Lower lobe of right lung (tissue), 2 donors: Measurements from ENCODE around the gene AOAH. TPM values are rescaled to one million over a fixed set of nuclear protein-coding genes. Genes with fewer than 3 reads are reported as not detected.
A peak's percentile ranks its signal among the peaks of the same experiment; 100 is the strongest.

Experiments used
- ATAC-seq, 2 donors: fragments of 200-7000 bp; cut with Tn5 transposase; one replicate each; pipeline ENCODE4 v1.9.1; 2020 to 2022; ENCODE audit warnings: mild to moderate bottlenecking in 2 of 2, moderate library complexity in 2 of 2
- DNase-seq: peaks from one replicate; pipeline ENCODE4 v3.0.0-alpha.2; 2020
- H3K27ac ChIP-seq: fragments of 200-600 bp; one replicate; pipeline ENCODE4 v1.8.0; 2022
- H3K27me3 ChIP-seq: fragments of 200-600 bp; one replicate; pipeline ENCODE4 v1.8.0; 2022; ENCODE audit warnings: low read depth
- H3K36me3 ChIP-seq: fragments of 200-600 bp; one replicate; pipeline ENCODE4 v1.8.0; 2022; ENCODE audit warnings: mild to moderate bottlenecking
- H3K4me1 ChIP-seq: fragments of 200-600 bp; one replicate; pipeline ENCODE4 v1.8.0; 2022
- H3K4me3 ChIP-seq: fragments of 200-600 bp; one replicate; pipeline ENCODE4 v1.8.0; 2022; ENCODE audit warnings: mild to moderate bottlenecking
- H3K9me3 ChIP-seq: fragments of 200-600 bp; one replicate; pipeline ENCODE4 v1.8.0; 2022
- CTCF ChIP-seq: fragments of 200-600 bp; IDR thresholded peaks from one replicate; pipeline ENCODE4 v1.8.0; 2022; ENCODE audit warnings: antibody characterized with exemption, mild to moderate bottlenecking
- intact Hi-C: fragments of 100-400 bp; cut with DNase I; formaldehyde crosslinking; loops from one replicate; pipeline ENCODE4 v1.11.0; 2022
- total RNA-seq: library from RNA; stranded (reverse); fragmentation: NEBNext Ultra II Directional; extraction: Animal tissue kit (Norgen Biotek cat#: 25700); gene quantifications from one replicate; pipeline ENCODE4 v1.2.1, GENCODE V29; 2021
- donor health status: DM: no; HTN: yes; CAD: no; lungs with severe emphysema.

Gene AOAH
- total RNA-seq, 1 donor from 2014 or later, result 29.2 TPM

GRCh38 chr7:36730046-36730445 is 5.8 kb upstream of the AOAH start:
- no peak for ATAC-seq
- Histone ChIP-seq H3K27me3 (no peaks in the 10 kb centered on the region), H3K27ac (no peak overlapping the region), H3K9me3 (no peaks in the 10 kb centered on the region), H3K36me3 (no peaks in the 10 kb centered on the region), H3K4me1 (peaks cover 13% of the 10 kb centered on the region), H3K4me3 (no peak overlapping the region)
- intact Hi-C loops, result no loop called here
- no peak for TF ChIP-seq CTCF
- no peak for DNase-seq

- no peak overlapping the region for H3K27ac ChIP-seq
- H3K4me3 ChIP-seq, result no peak overlapping the region
- no peak for ATAC-seq
- H3K9me3 ChIP-seq, result no peaks in the 10 kb centered on the region
- no peaks in the 10 kb centered on the region for H3K27me3 ChIP-seq
- no peak for TF ChIP-seq CTCF
- H3K36me3 ChIP-seq, result no peaks in the 10 kb centered on the region
- no peak for DNase-seq
- intact Hi-C loops, result no loop called here
- peaks cover 19% of the 10 kb centered on the region for H3K4me1 ChIP-seq
These were observed 3.8 kb upstream of the AOAH start for GRCh38 chr7:36728143-36728542.

- peaks cover 19% of the 10 kb centered on the region for H3K4me1 ChIP-seq
- no peak overlapping the region for H3K27ac ChIP-seq
- intact Hi-C loops, result no loop called here
- no peak for TF ChIP-seq CTCF
- no peak for DNase-seq
- H3K9me3 ChIP-seq, result no peaks in the 10 kb centered on the region
- no peaks in the 10 kb centered on the region for H3K27me3 ChIP-seq
- no peaks in the 10 kb centered on the region for H3K36me3 ChIP-seq
- ATAC-seq, result peak; percentile 22 to 55
- no peak overlapping the region for H3K4me3 ChIP-seq
These were observed 2.7 kb upstream of the AOAH start for GRCh38 chr7:36726806-36727503.

GRCh38 chr7:36726311-36726710 is 2.0 kb upstream of the AOAH start:
- Histone ChIP-seq H3K4me1 (peaks cover 19% of the 10 kb centered on the region), H3K4me3 (no peak overlapping the region), H3K27ac (no peak overlapping the region), H3K36me3 (no peaks in the 10 kb centered on the region), H3K27me3 (no peaks in the 10 kb centered on the region), H3K9me3 (no peaks in the 10 kb centered on the region)
- intact Hi-C loops, result no loop called here
- no peak for DNase-seq
- no peak for TF ChIP-seq CTCF
- peak in 1 of 2 donors; percentile 32 for ATAC-seq

GRCh38 chr7:36724996-36725395 is 702 bp upstream of the AOAH start:
- Histone ChIP-seq H3K4me1 (peaks cover 19% of the 10 kb centered on the region), H3K27ac (peak overlapping the region; percentile 64), H3K27me3 (no peaks in the 10 kb centered on the region), H3K9me3 (no peaks in the 10 kb centered on the region), H3K36me3 (no peaks in the 10 kb centered on the region), H3K4me3 (no peak overlapping the region)
- ATAC-seq (no peak), DNase-seq (no peak)
- intact Hi-C loops, result no loop called here
- no peak for TF ChIP-seq CTCF
